Adrenal gland (tissue), 5 donors: Measurements from ENCODE around the gene CELSR3.

Source experiments
- CTCF ChIP-seq, 6 experiments: fragments of 450-650 bp in 4 of 6; fragments of 200-600 bp in 2 of 6; sonication (generic) in 1 of 6; IDR thresholded peaks; 1 replicate in 5 of 6; 2 replicates in 1 of 6; pipeline versions ENCODE4 v1.5.1 to v1.8.0; 2016 to 2021; ENCODE audit warnings: antibody characterized with exemption in 6 of 6, mild to moderate bottlenecking in 2 of 6, moderate library complexity in 1 of 6
- POLR2A ChIP-seq, 2 donors: fragments of 450-650 bp; IDR thresholded peaks; one replicate each; pipeline ENCODE4 v1.6.1; 2017; ENCODE audit warnings: antibody characterized with exemption in 2 of 2, mild to moderate bottlenecking in 2 of 2, moderate library complexity in 1 of 2
- donor health status: DM: no; HTN: no; CAD: no.

- no peak for TF ChIP-seq POLR2A (IDR thresholded peaks at IDR 0.05)
- TF ChIP-seq CTCF (IDR thresholded peaks at IDR 0.05) = no peak
Observed at GRCh38 chr3:48700731-48701405, 38.2 kb upstream of the CELSR3 start.
